HG02938 (cell line): ENCODE results near the gene FARP1.

Experiments used
- ATAC-seq: cut with Tn5 transposase; IDR thresholded peaks from one replicate; pipeline ENCODE4 v1.9.1; 2021; ENCODE audit warnings: mild to moderate bottlenecking, moderate library complexity; ENCODE audit not compliant: unreplicated experiment

The FARP1 gene

GRCh38 chr13:98305670-98306069 lies 162.8 kb downstream of the FARP1 start:
- ATAC-seq, result no peak

- ATAC-seq, result no peak
Observed at GRCh38 chr13:98307463-98308085, 164.7 kb downstream of the FARP1 start.

GRCh38 chr13:98308086-98308911 lies 165.4 kb downstream of the FARP1 start:
- no peak for ATAC-seq

- no peak for ATAC-seq
Observed at GRCh38 chr13:98309569-98310335, 166.9 kb downstream of the FARP1 start.

GRCh38 chr13:98310485-98311199 lies 167.7 kb downstream of the FARP1 start:
- no peak for ATAC-seq

- ATAC-seq, result no peak
Observed at GRCh38 chr13:98311200-98311548, 168.3 kb downstream of the FARP1 start.

GRCh38 chr13:98312606-98313005 lies 169.7 kb downstream of the FARP1 start:
- no peak for ATAC-seq

GRCh38 chr13:98313023-98313921 lies 170.4 kb downstream of the FARP1 start:
- no peak for ATAC-seq

GRCh38 chr13:98313922-98314292 lies 171.0 kb downstream of the FARP1 start:
- no peak for ATAC-seq

GRCh38 chr13:98315466-98315865 lies 172.6 kb downstream of the FARP1 start:
- no peak for ATAC-seq

GRCh38 chr13:98315902-98316301 lies 173.0 kb downstream of the FARP1 start:
- ATAC-seq, result no peak

GRCh38 chr13:98317573-98318171 lies 174.8 kb downstream of the FARP1 start:
- no peak for ATAC-seq

- ATAC-seq, result no peak
Observed at GRCh38 chr13:98318263-98318878, 175.5 kb downstream of the FARP1 start.

- no peak for ATAC-seq
Observed at GRCh38 chr13:98320561-98321105, 177.7 kb downstream of the FARP1 start.

- no peak for ATAC-seq
Observed at GRCh38 chr13:98321395-98321794, 178.5 kb downstream of the FARP1 start.

- no peak for ATAC-seq
Observed at GRCh38 chr13:98322091-98322718, 179.3 kb downstream of the FARP1 start.

- no peak for ATAC-seq
Observed at GRCh38 chr13:98324105-98324504, 181.2 kb downstream of the FARP1 start.

GRCh38 chr13:98325724-98326123 lies 182.8 kb downstream of the FARP1 start:
- ATAC-seq, result no peak

- no peak for ATAC-seq
Observed at GRCh38 chr13:98326291-98326690, 183.4 kb downstream of the FARP1 start.
